ENCODE results near the gene ADGRV1.

Gene ADGRV1

DNA sequence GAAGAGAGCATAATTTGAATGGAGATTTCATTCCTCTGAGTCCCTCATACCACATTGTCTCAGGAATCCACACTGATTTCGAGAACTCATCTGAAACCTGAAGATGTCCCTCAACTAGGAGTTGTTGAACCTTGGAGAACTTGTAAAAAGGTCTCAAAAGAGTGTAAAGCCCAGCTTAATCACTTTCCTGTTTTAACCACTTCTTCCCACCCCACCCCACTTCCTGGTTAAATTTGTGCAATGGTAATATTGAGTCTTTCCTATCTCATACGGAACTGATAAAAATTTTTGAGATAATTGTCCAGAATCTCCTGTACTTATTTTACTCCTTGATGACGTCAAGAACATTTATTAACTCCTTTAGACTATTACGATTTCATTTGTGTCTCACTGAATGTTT is 583.8 kb downstream of the ADGRV1 start:
- TF ChIP-seq, protein P1, sequence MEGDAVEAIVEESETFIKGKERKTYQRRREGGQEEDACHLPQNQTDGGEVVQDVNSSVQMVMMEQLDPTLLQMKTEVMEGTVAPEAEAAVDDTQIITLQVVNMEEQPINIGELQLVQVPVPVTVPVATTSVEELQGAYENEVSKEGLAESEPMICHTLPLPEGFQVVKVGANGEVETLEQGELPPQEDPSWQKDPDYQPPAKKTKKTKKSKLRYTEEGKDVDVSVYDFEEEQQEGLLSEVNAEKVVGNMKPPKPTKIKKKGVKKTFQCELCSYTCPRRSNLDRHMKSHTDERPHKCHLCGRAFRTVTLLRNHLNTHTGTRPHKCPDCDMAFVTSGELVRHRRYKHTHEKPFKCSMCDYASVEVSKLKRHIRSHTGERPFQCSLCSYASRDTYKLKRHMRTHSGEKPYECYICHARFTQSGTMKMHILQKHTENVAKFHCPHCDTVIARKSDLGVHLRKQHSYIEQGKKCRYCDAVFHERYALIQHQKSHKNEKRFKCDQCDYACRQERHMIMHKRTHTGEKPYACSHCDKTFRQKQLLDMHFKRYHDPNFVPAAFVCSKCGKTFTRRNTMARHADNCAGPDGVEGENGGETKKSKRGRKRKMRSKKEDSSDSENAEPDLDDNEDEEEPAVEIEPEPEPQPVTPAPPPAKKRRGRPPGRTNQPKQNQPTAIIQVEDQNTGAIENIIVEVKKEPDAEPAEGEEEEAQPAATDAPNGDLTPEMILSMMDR (conservative IDR thresholded peaks at IDR 0.05; ENCODE audit: low read depth, low read length) = no peak
- H3K4me3 ChIP-seq (ENCODE audit: low read depth, low read length) = no peak overlapping the region
- no peak for DNase-seq (ENCODE audit: low read depth)

DNA sequence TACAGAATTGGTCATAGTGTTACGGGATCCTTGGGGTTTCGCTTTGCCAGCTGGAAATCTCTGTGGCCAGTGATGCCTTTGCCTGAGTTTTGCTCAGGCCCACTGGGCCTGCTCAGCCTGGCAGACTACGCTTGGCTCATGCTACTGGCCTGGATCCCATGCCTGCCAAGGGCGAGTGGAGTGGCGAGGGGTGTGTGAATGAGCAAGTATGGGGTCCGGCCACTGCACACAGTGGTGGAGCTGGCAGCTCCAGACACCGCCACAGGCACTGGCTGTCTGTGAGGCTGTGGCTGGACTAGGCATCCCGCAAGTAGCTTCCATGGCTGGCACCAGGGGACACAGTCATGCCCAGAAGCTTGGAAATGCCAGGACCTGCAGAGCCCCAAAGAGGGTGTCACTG is 584.2 kb downstream of the ADGRV1 start:
- TF ChIP-seq, protein P1 (conservative IDR thresholded peaks at IDR 0.05; ENCODE audit: low read depth, low read length) = no peak
- H3K4me3 ChIP-seq (ENCODE audit: low read depth, low read length) = no peak overlapping the region

DNA sequence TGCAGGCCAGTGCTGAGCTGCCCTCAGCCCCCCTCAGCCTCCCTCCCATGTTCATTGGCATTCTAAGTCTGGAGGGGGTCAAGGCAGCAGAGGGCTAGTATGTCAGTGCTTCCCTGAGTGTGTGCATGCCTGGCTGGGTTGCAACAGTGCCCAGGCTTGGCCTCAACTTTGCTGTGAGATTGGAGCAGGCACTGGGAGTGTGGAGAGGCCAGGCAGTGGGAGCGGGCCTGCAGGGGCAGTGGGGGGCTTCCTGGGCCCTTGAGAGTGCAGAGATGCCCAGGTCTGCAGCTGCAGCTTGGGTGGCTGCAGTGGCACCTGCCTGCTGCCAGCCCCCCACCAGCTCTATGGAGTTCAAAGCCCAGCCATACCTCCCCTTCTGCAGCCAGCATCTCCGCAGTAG is 585.2 kb downstream of the ADGRV1 start:
- DNase-seq (ENCODE audit: low read depth) = no peak
- TF ChIP-seq, protein P1 (conservative IDR thresholded peaks at IDR 0.05; ENCODE audit: low read depth, low read length) = no peak
- H3K4me3 ChIP-seq (ENCODE audit: low read depth, low read length) = no peak overlapping the region

More for the DNA sequence above, 584.2 kb downstream of the ADGRV1 start:
- no peak for DNase-seq (ENCODE audit: low read depth)

DNA sequence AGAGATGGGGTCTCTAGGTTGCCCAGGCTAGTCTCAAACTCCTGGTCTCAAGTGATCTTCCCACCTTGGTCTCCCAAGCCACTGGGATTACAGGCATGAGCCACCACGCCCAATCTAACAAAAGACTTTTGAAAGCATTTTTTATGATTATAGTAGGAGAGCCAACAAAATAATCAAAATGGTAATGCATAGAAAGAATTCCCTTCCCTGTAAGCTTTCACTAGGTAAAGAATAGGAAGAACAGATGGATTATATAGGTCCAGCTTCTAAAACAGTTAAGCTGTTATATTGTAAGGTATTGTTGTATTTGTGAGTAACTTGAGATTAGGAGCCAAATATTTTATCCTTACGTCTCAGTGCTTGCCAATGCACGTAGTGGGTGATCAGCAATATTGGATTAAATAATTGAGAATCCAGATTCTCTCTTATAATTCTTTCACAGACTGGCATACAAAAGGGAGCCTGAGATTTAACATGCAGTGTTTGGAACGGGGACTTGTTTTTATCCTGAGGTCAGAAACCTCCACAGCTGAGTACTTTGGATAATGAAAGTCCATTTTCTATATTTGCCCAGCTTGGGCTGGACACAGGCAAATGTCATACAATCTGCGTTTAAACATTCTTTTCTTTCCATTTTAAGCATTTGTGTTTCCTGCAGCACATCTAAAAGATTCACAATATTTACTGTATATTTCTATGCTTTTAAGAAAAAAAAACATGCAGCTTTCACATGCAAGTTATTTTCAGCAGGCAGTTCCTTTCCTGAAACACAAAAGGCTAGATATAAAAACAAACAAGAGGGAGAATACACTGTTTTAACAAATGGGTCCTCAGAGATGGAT is 586.1 kb downstream of the ADGRV1 start:
- no peak overlapping the region for H3K4me3 ChIP-seq (ENCODE audit: low read depth, low read length)
- TF ChIP-seq, protein P1 (conservative IDR thresholded peaks at IDR 0.05; ENCODE audit: low read depth, low read length) = no peak
- no peak for DNase-seq (ENCODE audit: low read depth)

DNA sequence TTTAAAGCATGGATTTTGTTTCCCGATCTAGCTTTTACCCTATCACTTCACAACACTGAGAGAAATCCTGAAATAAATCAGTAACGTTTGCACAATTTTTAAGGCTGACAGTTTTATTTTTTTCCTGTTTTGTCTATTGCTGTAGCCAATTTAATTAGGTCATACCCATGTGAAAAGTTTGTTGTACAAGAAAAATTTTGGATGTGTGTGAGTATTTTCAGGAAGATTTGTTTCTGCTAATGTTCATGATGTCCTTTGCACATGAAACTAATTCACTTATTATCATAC is 586.7 kb downstream of the ADGRV1 start:
- no peak for DNase-seq (ENCODE audit: low read depth)
- TF ChIP-seq, protein P1 (conservative IDR thresholded peaks at IDR 0.05; ENCODE audit: low read depth, low read length) = no peak
- no peak overlapping the region for H3K4me3 ChIP-seq (ENCODE audit: low read depth, low read length)

DNA sequence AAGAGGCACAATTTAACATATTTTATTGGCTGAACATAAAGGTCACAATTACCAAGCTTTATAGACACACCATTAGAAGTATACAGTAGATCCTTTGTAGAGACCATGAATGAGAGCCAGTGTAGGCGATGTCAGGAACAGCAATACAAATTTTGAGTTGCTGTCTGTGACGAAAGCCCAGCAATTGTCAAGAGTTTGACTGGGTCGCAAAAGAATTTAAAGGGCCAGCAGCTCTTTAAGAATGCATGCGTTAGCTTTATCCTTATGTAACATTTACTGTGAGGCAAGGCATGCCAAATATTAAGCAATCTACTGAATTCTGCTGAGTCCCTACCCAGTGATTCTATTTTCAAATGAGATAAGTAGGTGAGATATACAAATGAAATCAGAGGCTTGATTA is 587.6 kb downstream of the ADGRV1 start:
- peak; percentile 63 for DNase-seq (ENCODE audit: low read depth)
- TF ChIP-seq, protein P1 (conservative IDR thresholded peaks at IDR 0.05; ENCODE audit: low read depth, low read length) = no peak
- H3K4me3 ChIP-seq (ENCODE audit: low read depth, low read length) = no peak overlapping the region

All from choroid plexus epithelial cell (primary cell).